ENCODE data around the gene SOD3.

SOD3 gene

DNA sequence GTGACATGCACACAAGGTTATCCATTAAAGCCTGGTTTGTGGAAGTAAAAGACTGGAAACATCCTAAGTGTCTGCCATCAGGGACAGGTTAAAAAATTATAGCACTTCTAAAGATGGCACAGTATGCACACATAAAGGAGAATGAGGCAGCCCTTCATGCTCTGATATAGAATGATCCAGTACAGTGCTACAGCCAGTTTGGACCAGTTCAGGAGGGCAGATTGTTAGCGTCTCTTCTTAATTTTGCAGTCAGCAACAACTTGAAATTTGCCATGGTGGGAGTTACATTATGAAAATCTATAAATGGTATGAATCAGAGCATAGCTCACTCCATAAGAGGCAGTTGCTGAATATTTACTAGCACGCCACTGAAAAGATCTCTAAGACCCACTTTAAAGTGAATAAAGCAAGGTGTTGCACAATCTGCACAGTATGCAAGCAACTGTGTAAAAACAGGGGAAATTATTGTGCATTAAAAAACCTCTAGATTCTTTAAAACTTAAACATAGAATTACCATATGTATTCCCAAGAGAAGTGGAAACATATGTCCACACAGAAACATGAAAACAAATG, 20.3 kb upstream of the SOD3 start:
- DNase-seq (ENCODE audit: low read depth in 1 of 2, low spot score in 1 of 2): no peak

DNA sequence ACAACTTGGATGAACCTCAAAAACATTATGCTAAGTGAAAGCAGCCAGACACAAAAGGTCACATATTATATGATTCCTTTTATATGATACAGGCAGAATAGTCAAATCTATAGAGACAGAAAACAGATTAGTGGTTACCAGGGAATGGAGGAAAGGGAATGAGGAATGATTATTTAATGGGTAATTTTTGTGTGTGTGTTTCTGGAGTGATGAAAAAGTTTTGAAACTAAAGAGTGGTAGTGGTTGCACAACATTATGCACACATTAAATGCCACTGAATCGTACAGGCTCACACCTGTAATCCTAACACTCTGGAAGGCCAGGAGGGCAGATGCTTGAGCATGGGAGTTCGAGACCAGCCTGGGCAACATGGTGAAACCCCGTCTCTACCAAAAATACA, 19.6 kb upstream of the SOD3 start:
- DNase-seq (ENCODE audit: low read depth in 1 of 2, low spot score in 1 of 2): no peak

GRCh38 chr4:24777536-24778463, 17.6 kb upstream of the SOD3 start:
- DNase-seq (ENCODE audit: low read depth in 1 of 2, low spot score in 1 of 2): no peak

DNA sequence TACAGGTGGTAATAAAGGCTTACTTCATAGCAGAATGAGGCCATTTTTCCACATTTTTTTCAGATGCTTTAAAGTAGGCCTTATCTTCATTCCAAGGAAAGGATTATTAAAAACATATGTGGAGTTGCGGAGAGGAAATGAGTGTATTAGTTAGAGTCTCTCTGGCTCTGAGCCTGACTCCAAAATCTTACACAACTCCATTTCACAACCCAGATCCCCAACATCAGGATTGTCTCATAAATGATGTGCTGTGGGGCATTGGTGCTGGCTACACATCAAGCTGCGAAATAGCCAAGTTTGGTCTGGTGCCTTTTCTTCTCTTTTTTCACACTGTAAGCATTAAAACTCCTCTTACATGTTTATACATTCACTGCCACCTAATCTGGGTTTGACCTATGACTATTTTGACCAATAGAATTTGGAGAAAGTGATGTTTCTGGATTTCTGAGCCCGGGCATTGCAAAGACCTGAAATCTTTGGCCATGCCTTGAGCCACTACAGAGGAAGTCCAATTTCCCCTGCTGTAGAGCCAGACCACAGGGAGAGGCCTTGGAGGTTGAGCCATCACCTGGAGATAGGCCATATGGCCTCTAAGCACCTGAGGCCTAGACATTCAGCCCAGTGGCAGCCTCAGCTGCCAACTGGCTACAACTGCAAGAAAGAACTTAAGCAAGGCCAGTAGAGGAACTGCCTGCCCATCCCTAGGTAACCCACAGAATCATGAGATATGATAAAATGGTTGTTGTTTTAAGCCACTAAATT, 16.7 kb upstream of the SOD3 start:
- DNase-seq (ENCODE audit: low read depth in 1 of 2, low spot score in 1 of 2): no peak

DNA sequence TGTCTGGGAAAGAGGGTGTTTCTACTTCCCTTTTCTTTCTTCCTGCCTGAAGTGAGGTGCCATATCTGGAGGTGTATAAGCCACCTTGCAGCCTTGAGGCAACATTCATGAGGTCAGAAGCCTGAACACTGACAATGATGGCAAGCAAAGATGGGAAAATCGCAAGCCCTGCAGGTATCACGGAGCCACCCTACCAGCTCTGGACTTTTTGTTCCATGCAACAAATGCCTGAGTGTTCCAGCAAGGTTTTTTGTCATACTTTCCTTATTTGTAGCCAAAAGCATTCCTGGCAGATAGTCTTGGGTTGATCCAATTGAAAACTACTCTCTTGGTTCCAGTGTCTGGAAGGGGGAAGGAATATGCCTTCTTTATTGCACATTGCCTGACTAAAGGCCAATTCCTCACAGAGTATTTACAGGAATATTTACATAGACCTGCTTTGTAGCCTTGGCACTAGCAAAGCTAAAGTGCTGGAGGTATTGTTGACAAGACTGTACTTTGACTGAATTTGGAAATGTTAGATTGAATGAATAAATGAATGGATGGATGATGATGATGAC, 14.4 kb upstream of the SOD3 start:
- DNase-seq (ENCODE audit: low read depth in 1 of 2, low spot score in 1 of 2): no peak

DNA sequence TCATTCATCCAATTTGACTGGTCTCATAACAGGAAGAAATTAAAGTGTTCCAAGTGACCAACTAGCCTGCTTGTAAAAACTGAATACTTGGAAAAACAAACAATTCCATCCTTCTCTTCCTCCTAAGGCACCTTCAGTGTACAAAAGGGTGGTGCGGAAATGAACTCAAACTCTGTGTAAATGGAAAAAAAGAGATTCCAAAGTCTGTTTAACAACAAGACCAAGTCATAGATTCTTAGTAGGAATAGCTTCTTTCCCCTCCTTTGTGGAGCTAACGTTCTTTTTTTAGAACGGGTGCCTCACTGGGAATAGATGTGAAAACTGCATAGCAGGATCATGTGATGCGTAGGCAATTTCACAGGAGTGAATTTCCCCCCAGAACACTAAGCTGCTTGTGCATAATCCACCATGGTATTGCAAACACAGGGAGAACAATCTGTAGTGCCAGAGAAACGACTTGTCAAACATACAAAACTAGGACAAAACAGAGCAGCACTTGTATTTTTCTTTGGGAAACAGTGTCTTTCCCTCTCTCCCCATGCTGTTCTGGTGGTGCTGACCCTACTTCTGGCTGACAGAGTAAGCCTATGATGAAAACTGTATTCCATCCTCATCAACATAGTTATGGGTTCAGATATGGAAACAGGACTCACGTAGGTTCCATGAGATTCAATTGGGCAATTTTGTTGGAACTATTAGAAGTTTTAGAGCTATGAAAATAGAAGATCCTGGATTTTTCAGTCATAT, 13.2 kb upstream of the SOD3 start:
- no peak for DNase-seq (ENCODE audit: low read depth in 1 of 2, low spot score in 1 of 2)

- DNase-seq (ENCODE audit: low read depth in 1 of 2, low spot score in 1 of 2): no peak
These were observed 11.9 kb upstream of the SOD3 start for GRCh38 chr4:24783506-24783905.

DNA sequence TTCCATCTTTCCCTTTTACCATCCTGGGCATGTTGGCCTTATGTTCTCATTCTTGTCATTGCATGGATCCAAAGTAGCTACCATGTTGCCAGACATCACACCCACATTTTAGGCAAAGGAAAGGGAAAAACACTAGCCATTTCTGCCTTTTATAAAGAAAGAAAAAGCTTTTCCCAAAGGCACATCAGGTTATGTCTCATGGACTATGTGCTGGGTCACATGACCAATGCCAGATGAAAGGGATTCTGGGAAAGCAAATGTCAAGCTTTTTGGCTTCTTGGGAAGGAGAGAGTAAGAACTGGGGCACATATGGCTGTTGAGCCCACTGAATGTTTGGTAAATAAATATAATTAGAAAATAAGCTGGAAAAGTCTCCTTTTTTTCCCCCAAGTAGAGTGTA, 4.3 kb upstream of the SOD3 start:
- no peak for DNase-seq (ENCODE audit: low read depth in 1 of 2, low spot score in 1 of 2)

DNA sequence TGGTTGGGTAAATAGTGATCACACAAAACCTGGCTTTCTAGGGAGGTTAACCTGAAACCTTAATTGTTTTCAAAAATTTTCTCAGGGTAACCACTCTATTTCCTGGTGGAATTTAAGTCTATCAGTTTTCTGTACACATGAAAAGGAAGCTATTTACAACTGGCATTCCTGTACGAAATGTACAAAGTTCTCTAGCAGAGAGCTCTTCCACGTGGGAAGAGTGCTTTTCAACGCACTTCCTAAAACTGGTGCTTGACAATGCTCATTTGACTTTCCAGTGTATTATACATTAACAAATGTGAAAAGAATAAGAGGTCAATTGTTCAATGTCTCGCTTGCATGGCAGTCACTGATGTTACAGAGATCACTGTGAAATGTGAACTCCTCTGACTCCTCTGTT, 2.8 kb upstream of the SOD3 start:
- no peak for DNase-seq (ENCODE audit: low read depth in 1 of 2, low spot score in 1 of 2)

DNA sequence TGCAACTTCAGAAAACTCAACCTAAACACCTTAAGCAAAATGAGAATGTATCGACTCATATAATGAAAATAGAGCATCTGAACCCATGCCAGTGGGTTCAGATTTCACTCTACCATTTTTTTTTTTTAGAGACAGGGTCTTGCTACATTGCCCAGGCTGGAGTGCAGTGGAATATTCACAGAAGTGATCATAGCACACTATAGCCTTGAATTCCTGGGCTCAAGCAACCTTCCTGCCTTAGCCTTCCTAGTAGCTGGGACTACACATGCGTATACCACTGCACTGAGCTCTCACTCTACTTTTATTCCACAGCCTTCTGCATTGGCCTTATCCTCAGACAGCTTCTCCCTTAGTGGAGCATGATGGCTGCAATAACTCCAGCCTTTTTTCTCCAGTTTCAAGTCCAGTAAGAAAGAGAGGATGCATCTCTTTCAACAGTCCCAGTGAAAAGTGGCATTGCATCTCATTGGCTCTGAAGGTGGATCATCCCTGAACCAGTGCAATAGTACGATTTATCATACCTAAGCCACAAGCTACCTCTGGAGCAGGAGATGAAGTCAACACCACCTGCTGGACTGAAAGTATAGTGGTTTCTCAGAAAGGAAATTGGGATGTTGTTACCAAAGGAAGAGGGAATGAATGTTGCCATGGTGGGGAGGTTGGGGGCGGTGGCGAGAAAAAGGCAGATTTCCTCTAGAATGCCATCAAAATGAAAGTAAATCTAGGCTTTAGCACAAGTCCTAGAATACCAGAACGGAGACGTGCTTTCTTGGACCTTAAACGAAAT, 2.0 kb upstream of the SOD3 start:
- DNase-seq (ENCODE audit: low read depth in 1 of 2, low spot score in 1 of 2): no peak

GRCh38 chr4:24794051-24794450, 1.3 kb upstream of the SOD3 start:
- no peak for DNase-seq (ENCODE audit: low read depth in 1 of 2, low spot score in 1 of 2)

DNA sequence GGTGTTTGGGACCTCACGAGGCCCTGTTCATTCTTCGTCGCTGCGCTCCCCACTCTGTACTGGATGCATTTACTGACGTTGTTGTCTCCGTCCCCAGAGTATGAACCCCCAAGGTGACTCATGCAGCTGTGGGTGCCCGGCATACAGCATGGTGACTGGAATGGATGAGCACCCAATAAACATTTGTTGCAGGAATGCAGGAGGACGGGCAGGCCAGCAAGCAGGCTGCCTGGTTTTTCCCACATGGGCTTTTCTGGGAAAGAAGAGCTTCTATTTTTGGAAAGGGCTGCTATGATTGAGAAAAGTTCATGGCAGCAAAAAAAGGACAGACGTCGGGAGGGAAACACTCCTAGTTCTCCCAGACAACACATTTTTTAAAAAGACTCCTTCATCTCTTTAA, 893 bp upstream of the SOD3 start:
- DNase-seq (ENCODE audit: low read depth in 1 of 2, low spot score in 1 of 2): no peak

DNA sequence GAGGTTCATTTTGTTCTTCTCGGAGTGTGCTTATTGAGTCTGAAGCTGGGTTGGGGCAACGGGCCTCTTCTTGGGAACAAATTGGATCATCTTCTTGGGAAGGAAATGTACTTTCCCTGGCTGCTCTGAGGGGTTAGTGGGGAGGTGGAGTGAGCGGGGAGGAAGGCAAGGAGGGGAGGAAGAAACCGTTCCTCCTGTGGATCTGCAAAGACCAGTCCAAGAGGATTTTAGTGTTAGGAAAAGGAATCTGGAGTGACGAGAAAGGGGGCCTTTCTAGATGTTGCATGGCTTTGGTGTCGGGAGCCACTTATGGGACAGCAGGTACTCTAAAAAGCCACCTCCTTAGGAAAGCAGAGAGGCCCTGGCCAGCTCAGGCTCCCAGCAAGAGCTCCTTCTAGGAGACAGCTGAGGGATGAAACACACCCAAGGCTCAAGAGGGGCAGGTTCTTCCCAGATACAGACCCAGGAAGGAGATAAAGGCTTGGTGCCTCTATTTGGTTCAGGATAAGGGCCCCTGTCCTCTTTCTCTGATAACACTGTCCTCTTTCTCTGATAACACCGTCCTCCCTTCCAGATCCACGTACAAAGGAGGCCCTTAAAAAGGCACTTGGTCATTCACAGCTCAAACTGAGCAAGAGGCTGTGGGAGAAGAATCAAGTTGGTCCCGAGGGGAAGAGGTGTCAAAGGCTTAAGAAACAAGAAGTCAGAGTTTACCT, 451 bp downstream of the SOD3 start:
- no peak for DNase-seq (ENCODE audit: low read depth in 1 of 2, low spot score in 1 of 2)

DNA sequence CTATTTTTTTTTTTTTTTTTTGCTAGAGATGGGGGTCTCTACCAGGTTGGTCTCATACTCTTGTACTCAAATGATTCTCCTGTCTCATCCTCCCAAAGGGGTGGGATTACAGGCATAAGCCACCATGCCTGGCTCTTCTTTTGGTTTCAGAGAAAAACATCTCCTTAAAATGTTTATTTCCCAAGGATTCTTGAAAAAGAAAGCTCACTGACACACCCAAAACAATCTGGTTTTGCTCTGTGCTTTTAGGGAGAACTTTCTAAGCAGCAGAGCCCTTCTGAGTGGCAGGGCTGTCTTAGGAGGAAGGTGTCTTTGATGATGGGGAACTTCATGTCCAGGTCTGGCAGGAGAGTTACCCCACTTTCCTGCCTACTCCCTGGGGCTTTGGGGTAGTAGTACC, 1.2 kb downstream of the SOD3 start:
- no peak for DNase-seq (ENCODE audit: low read depth in 1 of 2, low spot score in 1 of 2)

DNA sequence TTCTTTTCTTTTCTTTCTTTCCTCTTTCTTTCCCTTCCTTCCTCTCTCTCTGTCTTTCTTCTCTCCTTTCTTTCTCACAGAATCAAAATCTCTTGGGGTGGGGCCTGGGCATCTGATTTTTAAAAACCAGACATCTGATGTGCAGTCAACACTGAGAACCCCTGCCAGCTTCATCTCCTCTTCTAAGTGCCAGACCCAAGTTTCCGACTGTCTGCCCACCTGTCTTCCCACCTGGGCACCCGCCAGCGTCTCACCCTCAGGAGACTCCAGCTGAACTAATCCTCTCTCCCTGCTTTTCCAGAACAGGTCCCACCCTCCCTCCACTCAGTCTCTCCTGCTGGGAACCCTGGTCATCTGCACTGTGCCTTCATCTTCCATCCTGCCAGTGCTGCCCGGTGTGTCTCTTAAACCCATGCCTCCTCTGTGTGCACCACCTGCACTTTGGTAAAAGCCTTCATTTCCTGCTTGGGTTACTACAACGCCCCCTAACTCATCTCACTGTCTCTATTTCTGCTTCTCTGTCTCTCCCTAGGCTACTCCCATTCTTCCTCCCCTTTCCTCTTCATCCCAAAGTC, 2.8 kb downstream of the SOD3 start:
- no peak for DNase-seq (ENCODE audit: low read depth in 1 of 2, low spot score in 1 of 2)

DNA sequence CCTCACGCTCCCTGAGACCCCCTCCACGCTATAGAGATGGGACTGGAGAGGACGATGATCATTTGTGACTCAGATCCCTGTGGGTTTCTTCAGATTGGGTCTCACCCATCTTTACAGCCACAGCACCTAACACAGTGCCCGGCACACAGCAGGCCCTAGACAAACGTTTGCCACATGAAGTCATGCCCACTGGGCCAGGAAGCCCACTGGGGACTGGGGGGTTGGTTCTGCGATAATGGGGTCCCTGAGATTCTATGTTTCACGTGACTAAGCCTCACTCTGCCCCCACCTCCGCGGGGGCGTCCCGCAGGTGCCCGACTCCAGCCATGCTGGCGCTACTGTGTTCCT, 3.8 kb downstream of the SOD3 start:
- DNase-seq (ENCODE audit: low read depth in 1 of 2, low spot score in 1 of 2): no peak

GRCh38 chr4:24799544-24800324, 4.4 kb downstream of the SOD3 start:
- DNase-seq (ENCODE audit: low read depth in 1 of 2, low spot score in 1 of 2): no peak

DNA sequence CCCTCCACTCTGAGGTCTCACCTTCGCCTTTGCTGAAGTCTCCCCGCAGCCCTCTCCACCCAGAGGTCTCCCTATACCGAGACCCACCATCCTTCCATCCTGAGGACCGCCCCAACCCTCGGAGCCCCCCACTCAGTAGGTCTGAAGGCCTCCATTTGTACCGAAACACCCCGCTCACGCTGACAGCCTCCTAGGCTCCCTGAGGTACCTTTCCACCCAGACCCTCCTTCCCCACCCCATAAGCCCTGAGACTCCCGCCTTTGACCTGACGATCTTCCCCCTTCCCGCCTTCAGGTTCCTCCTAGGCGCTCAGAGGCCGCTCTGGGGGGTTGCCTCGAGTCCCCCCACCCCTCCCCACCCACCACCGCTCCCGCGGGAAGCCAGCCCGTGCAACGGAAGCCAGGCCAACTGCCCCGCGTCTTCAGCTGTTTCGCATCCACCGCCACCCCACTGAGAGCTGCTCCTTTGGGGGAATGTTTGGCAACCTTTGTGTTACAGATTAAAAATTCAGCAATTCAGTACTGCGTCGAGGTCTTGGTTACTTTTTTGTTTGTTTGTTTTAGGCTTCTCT, 5.0 kb downstream of the SOD3 start:
- no peak for DNase-seq (ENCODE audit: low read depth in 1 of 2, low spot score in 1 of 2)
